A673 (cell line): ENCODE data around the gene EPC1. TPM values are rescaled to one million over a fixed set of nuclear protein-coding genes. Genes with fewer than 3 reads are reported as not detected.

Experiments used
- BruUV-seq: library from RNA; stranded (reverse); fragments of 400-500 nt; replicated peaks from 2 replicates; lab custom pipeline; 2021; lab: Mats Ljungman, UMichigan
- CTCF ChIA-PET: fragments of 300-600 bp; sonication (Branson Sonifier 250); formaldehyde crosslinking; loops from one replicate; lab custom pipeline; 2022; ENCODE audit warnings: antibody characterized with exemption; lab: Charles Lee
- POLR2A ChIA-PET: fragments of 300-600 bp; sonication (Branson Sonifier 250); formaldehyde crosslinking; loops from one replicate; lab custom pipeline; 2022; ENCODE audit warnings: antibody characterized with exemption; ENCODE audit not compliant: low non-redundant PET; lab: Charles Lee
- DNase-seq: peaks from one replicate; pipeline ENCODE4 v3.0.0-alpha.2; 2015; ENCODE audit warnings: low spot score
- H3K27ac ChIP-seq: fragments of 200-600 bp; sonication (generic); 2 replicates; pipeline ENCODE4 v1.5.1; 2016; ENCODE audit warnings: mixed run types, low read depth, mild to moderate bottlenecking, mixed read lengths, antibody characterized with exemption, low read length; ENCODE audit not compliant: poor library complexity, severe bottlenecking
- H3K27me3 ChIP-seq: fragments of 200-600 bp; sonication (generic); replicated peaks from 2 replicates; pipeline ENCODE4 v1.6.1; 2017; ENCODE audit warnings: mixed run types, low read depth, mild to moderate bottlenecking, mixed read lengths, antibody characterized with exemption, low read length; ENCODE audit not compliant: insufficient read depth, poor library complexity
- H3K36me3 ChIP-seq: fragments of 200-600 bp; sonication (generic); 2 replicates; pipeline ENCODE4 v1.6.1; 2016; ENCODE audit warnings: mixed run types, mild to moderate bottlenecking, mixed read lengths, antibody characterized with exemption, low read length; ENCODE audit not compliant: insufficient read depth, poor library complexity, severe bottlenecking
- H3K4me1 ChIP-seq: fragments of 200-600 bp; sonication (generic); 2 replicates; pipeline ENCODE4 v1.6.1; 2017; ENCODE audit warnings: mixed run types, mild to moderate bottlenecking, mixed read lengths, antibody characterized with exemption, low read length; ENCODE audit not compliant: insufficient read depth, poor library complexity, severe bottlenecking
- H3K4me3 ChIP-seq: fragments of 200-600 bp; sonication (generic); 2 replicates; pipeline ENCODE4 v1.5.1; 2016; ENCODE audit warnings: low read depth, mixed run types, mild to moderate bottlenecking, mixed read lengths, low read length; ENCODE audit not compliant: poor library complexity, severe bottlenecking
- H3K9me3 ChIP-seq: fragments of 200-600 bp; sonication (generic); 2 replicates; pipeline ENCODE4 v1.6.1; 2016; ENCODE audit warnings: mixed run types, low read depth, mild to moderate bottlenecking, mixed read lengths, antibody characterized with exemption, low read length; ENCODE audit not compliant: poor library complexity, severe bottlenecking
- EZH2 ChIP-seq: fragments of 200-600 bp; sonication (generic); IDR thresholded peaks from 2 replicates; pipeline ENCODE4 v1.6.1; 2017; ENCODE audit warnings: borderline replicate concordance, low read depth, mild to moderate bottlenecking, mixed read lengths, antibody characterized with exemption, low read length; ENCODE audit not compliant: poor library complexity, severe bottlenecking
- intact Hi-C: fragments of 100-400 bp; cut with micrococcal nuclease; formaldehyde crosslinking; loops from one replicate; pipeline ENCODE4 v1.10.0; 2022; ENCODE audit not compliant: unreplicated experiment
- total RNA-seq: library from RNA; stranded (reverse); gene quantifications from 2 replicates; pipeline ENCODE4 v1.2.3, GENCODE V29; 2021
- TF ChIP-seq, protein P1 (sequence below): fragments of 300-800, 200-600 bp; sonication (generic); conservative IDR thresholded peaks from 2 replicates; pipeline ENCODE4 v1.5.1; 2017; ENCODE audit warnings: low read depth, mild to moderate bottlenecking, antibody characterized with exemption, low read length, moderate library complexity, mixed read lengths

The EPC1 gene
- total RNA-seq, 1 experiment from 2014 or later, result 75.8 TPM

GRCh38 chr10:32350811-32351350 lies 3.9 kb upstream of the EPC1 start:
- peaks cover 31% of the 10 kb centered on the region for H3K36me3 ChIP-seq
- H3K9me3 ChIP-seq, result peaks cover 6% of the 10 kb centered on the region
- BruUV-seq, result no TSS peak
- peak overlapping the region; percentile 76 for H3K4me3 ChIP-seq
- H3K4me1 ChIP-seq, result peaks cover 42% of the 10 kb centered on the region
- peak; percentile 40 for DNase-seq
- peak overlapping the region; percentile 100 for H3K27ac ChIP-seq
- POLR2A ChIA-PET, result no interaction called here
- no peak for TF ChIP-seq EZH2
- TF ChIP-seq, protein P1, sequence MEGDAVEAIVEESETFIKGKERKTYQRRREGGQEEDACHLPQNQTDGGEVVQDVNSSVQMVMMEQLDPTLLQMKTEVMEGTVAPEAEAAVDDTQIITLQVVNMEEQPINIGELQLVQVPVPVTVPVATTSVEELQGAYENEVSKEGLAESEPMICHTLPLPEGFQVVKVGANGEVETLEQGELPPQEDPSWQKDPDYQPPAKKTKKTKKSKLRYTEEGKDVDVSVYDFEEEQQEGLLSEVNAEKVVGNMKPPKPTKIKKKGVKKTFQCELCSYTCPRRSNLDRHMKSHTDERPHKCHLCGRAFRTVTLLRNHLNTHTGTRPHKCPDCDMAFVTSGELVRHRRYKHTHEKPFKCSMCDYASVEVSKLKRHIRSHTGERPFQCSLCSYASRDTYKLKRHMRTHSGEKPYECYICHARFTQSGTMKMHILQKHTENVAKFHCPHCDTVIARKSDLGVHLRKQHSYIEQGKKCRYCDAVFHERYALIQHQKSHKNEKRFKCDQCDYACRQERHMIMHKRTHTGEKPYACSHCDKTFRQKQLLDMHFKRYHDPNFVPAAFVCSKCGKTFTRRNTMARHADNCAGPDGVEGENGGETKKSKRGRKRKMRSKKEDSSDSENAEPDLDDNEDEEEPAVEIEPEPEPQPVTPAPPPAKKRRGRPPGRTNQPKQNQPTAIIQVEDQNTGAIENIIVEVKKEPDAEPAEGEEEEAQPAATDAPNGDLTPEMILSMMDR, result no peak
- intact Hi-C loops, result no loop called here
- H3K27me3 ChIP-seq, result no peaks in the 10 kb centered on the region
- CTCF ChIA-PET, result no interaction called here

DNA sequence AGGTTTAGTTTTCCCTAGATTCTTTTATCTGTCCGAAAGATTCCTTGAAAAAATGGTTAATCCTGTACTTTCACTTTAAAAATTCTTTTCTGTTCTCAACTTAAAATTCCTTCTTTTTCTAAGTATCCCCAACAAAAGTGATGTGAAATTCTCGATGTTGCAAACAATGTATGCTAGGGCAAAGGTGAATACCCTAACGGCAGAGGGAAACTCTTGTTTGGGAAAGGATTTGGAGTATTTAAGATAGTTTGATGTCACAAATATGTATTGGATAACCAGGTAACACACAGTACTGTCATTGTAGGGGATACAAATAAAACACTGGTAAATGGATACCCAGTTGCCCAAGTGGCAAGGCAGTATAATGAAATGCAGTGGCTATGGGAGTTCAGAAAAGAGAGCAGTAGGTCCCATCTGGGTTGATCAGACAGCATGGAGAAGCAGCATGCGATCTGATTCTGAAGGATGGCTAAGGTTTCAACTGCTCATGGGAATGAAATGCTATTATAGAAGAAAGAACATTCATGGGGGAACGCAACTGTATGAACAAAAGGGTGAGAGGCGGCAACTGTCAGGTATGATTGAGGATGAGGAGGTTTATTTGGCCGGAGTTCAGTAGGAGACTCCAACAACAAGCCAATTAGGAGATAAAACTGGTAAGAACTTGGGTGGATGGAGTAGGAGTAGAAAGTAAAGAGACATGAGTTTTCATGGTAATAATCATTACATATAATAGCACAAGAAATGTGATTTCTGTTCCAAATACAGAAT lies 3.2 kb upstream of the EPC1 start:
- POLR2A ChIA-PET, result no interaction called here
- H3K4me1 ChIP-seq, result peaks cover 42% of the 10 kb centered on the region
- H3K9me3 ChIP-seq, result peaks cover 4% of the 10 kb centered on the region
- TF ChIP-seq, protein P1, result no peak
- no peak for TF ChIP-seq EZH2
- peak overlapping the region; percentile 76 for H3K4me3 ChIP-seq
- H3K27ac ChIP-seq, result peak overlapping the region; percentile 100
- no peaks in the 10 kb centered on the region for H3K27me3 ChIP-seq
- BruUV-seq, result no TSS peak
- no peak for DNase-seq
- CTCF ChIA-PET, result no interaction called here
- H3K36me3 ChIP-seq, result peaks cover 27% of the 10 kb centered on the region
- intact Hi-C loops, result loop anchor here (5.0 to 10.0 kb wide), 2 partner anchors 155 to 293 kb away; partner anchors contain the start of gene KIF5B

GRCh38 chr10:32349199-32349585 lies 2.2 kb upstream of the EPC1 start:
- POLR2A ChIA-PET, result no interaction called here
- no peak for DNase-seq
- Histone ChIP-seq H3K4me3 (peak overlapping the region; percentile 76), H3K27me3 (no peaks in the 10 kb centered on the region), H3K9me3 (no peaks in the 10 kb centered on the region), H3K27ac (peak overlapping the region; percentile 100), H3K4me1 (peaks cover 45% of the 10 kb centered on the region), H3K36me3 (peaks cover 28% of the 10 kb centered on the region)
- BruUV-seq, result no TSS peak
- intact Hi-C loops, result loop anchor here (5.0 to 10.0 kb wide), 2 partner anchors 154 to 292 kb away; partner anchors contain the start of gene KIF5B
- TF ChIP-seq, protein P1, result no peak
- TF ChIP-seq EZH2, result no peak
- CTCF ChIA-PET, result no interaction called here
